Stimulated activated CD8-positive, alpha-beta memory T cell treated with anti-CD3 and anti-CD28 coated beads, Interleukin-2, amount 100 ng/mL, for 1 hour (primary cell): ENCODE results near the gene MAEA.
"Not testable (repeated sequence)": the region's sequence is repeated elsewhere in the genome, so short reads cannot be mapped to it uniquely, and the experiment has no call there.

Experiments used
- DNase-seq, 2 donors: peaks; one replicate each; pipeline ENCODE4 v3.0.0-alpha.2; 2020; ENCODE audit warnings: low read depth in 2 of 2

Gene MAEA

GRCh38 chr4:1366371-1367229, 76.9 kb downstream of the MAEA start:
- DNase-seq: no peak

DNA sequence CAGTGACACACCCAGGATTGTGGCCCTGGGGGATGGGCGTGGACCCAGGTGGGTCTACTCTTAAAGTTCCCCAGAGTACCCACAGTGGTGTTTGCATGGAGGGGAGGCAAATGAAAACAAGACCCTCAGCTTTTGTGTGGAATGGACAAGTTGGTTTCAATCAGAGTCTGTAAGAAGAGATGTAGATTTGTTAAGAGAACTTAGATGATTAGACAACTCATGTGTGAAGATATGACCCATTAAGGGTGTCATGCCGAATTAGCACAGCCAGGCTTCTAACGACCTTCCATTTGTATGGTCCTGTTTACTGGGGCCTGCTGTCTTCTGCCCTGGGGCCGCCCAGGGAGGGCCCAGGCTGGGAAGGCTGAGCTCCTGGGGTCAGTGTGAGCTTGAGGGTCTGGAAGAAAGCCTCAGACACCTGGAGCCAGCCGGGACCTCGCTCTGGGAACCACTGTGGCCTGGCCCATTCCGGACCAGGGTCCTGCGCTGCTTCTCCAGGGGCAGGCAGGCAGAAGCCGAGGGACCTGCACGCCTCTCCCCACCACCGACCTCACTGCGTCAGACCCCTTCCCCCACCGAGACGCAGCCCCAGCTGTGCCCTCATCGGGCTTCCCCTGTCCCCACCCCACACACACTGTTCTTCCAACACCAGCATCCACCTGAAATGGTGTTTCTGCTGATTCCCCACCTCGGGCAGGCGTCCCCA, 77.7 kb downstream of the MAEA start:
- DNase-seq: no peak

DNA sequence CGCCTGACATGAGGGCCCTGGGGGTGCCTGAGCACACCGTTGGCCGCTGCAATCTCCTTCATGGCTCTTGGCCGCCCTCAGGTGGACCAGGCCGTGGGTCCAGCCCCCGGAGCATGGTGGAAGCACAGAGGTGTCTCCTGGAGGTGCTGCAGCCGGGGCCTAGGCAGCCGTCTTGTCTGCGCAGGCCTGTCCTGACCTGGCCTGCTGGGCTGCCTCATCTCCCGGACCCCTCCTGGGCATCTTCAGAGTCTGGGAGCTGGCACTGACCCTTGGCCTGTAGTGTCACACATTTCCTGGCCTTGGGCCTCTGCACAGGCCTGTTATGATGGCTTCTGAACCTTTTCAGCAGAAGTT, 78.2 kb downstream of the MAEA start:
- no peak for DNase-seq

GRCh38 chr4:1368421-1369090, 78.9 kb downstream of the MAEA start:
- no peak for DNase-seq

GRCh38 chr4:1369091-1369450, 79.4 kb downstream of the MAEA start:
- DNase-seq: no peak

DNA sequence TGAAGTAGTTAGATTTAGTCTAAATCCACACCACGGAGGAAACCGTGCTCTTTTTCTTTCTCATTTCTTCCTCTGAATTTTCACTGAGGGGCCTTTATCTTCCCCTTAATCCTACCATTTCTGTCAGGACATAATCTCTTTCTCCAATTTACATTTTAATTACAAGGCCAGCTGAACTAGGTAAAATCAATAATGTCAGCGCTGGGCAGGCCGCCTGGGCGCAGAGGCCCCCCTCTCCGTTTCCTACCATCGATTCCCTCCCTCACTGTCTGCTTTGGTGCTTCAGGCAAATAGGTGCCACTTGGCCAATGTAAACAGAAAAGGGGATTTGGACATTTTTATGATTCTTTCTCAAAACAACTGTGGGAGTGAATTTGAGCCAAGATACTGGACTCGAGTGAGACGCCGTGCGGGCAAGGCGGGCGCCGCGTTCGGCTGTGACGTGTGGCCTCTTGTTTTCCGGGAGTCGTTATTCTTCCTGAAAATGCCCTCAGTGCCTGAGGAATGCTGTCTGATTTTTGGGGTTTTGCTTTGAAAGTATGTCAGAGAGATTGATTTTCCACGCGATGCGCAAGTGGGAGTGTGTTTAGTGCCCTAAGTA, 79.9 kb downstream of the MAEA start:
- no peak for DNase-seq

GRCh38 chr4:1370321-1371124, 80.8 kb downstream of the MAEA start:
- DNase-seq: no peak

- no peak for DNase-seq
These were observed 81.8 kb downstream of the MAEA start for GRCh38 chr4:1371176-1372165.

- not testable (repeated sequence) for DNase-seq
These were observed 82.9 kb downstream of the MAEA start for GRCh38 chr4:1372576-1372975.

DNA sequence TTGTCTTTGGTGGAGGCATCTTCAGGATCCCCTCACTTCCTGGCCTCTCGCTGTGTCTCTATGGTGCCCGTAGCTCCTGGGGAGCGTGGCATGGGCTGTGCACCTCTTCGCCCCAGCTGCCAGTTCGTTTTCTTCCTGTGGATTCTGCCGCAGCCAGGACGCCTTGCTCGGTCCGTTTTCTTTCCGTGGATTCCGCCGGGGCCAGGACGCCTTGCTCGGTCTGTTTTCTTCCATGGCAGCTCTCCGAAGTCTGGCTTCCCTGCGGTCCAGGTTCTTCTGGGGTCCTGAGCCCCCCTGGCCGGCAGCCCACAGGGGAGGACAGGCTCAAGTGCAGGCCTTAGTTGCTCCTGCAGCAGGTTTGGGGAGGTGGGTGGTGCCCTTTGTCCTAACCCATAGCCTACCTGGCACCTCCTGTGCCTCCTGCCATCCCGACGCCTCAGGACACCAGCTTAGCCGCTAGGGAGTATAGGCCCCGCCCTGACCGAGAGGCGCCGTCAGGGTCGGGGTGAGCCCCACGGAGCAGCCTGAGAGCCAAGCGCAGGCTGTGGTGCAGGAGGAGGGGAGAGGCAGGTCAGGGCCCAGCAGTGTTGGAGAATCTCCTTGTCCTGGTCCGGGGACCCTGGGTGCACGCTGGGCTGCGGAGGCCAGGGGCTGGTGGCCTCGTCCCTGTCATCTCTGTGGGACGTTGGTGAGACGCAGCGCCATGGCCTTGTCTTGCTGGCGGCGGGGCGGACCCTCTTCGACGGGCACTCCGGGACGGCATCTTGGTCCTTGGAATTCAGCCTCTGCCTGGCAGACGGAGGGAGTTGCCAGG, 84.4 kb downstream of the MAEA start:
- no peak for DNase-seq

GRCh38 chr4:1374706-1375045, 85.0 kb downstream of the MAEA start:
- no peak for DNase-seq

GRCh38 chr4:1375051-1375721, 85.5 kb downstream of the MAEA start:
- DNase-seq: no peak

- DNase-seq: no peak
These were observed 86.2 kb downstream of the MAEA start for GRCh38 chr4:1375761-1376322.

GRCh38 chr4:1376391-1376840, 86.7 kb downstream of the MAEA start:
- DNase-seq: no peak

GRCh38 chr4:1376841-1377605, 87.3 kb downstream of the MAEA start:
- DNase-seq: no peak

DNA sequence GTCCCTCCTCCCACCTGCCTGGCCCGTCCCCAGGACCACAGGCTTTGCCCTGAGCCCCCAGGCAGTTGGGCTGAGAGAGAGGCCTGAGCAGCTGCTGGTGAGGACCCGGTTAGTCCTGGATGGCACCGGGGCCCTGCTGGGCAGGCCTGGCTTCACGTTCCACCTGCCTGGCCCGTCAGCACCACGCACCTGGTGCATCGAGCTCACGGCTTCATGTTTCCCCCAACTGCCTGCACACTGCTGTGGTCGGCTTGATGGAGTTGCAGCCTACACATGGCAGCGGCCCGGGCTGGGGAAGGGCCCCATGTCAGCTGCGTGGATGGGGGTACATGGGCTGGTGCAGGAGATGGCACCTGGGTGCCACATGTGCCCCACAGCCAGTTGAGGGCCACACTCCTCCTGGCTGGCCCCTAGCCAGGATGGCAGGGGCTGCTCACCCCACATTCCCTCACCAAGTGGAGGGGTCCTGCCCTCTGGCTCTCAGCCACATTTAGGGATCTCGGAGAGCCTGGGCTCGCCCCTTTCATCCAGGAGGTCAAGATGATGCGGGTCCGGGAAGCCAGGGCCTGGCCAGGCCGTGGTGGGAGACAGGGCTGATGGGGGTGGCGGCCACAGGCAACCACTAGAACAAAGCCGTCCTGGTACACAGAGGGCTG, 88.0 kb downstream of the MAEA start:
- DNase-seq: no peak

GRCh38 chr4:1378559-1379231, 89.0 kb downstream of the MAEA start:
- no peak for DNase-seq
